GM18870 (cell line): Measurements from ENCODE around the gene FAM169A.
"Not testable (repeated sequence)": the region's sequence is repeated elsewhere in the genome, so short reads cannot be mapped to it uniquely, and the experiment has no call there.

Experiments used
- ATAC-seq: cut with Tn5 transposase; IDR thresholded peaks from one replicate; pipeline ENCODE4 v1.9.1; 2021; ENCODE audit warnings: moderate library complexity; ENCODE audit not compliant: unreplicated experiment

The FAM169A gene

GRCh38 chr5:74801941-74802340 is 64.2 kb downstream of the FAM169A start:
- no peak for ATAC-seq

- ATAC-seq = no peak
These were observed 65.0 kb downstream of the FAM169A start for GRCh38 chr5:74801197-74801596.

GRCh38 chr5:74798977-74799911 is 66.9 kb downstream of the FAM169A start:
- no peak for ATAC-seq

- ATAC-seq = not testable (repeated sequence)
These were observed 74.5 kb downstream of the FAM169A start for GRCh38 chr5:74791669-74792068.

GRCh38 chr5:74787424-74787823 is 78.8 kb downstream of the FAM169A start:
- no peak for ATAC-seq

- no peak for ATAC-seq
These were observed 79.3 kb downstream of the FAM169A start for GRCh38 chr5:74786851-74787250.

GRCh38 chr5:74778609-74779008 is 87.6 kb downstream of the FAM169A start:
- ATAC-seq = no peak

GRCh38 chr5:74772359-74772758 is 93.8 kb downstream of the FAM169A start:
- ATAC-seq = no peak

GRCh38 chr5:74767579-74767913 is 98.6 kb downstream of the FAM169A start:
- peak; percentile 6 for ATAC-seq

GRCh38 chr5:74766849-74767578 is 99.2 kb downstream of the FAM169A start, which contains the start of the genes GFM2 and NSA2:
Gene GFM2, minus strand, starts transcription at chr5:74767117. Its CDS starts 3,375 bp downstream, at chr5:74763742.
Gene NSA2, plus strand, starts transcription at chr5:74767249. Its CDS starts 112 bp downstream, at chr5:74767361.
- peak; percentile 93 for ATAC-seq

GRCh38 chr5:74766418-74766848 is 99.8 kb downstream of the FAM169A start:
- peak; percentile 21 for ATAC-seq

GRCh38 chr5:74765929-74766328 is 100.3 kb downstream of the FAM169A start:
- ATAC-seq = no peak

GRCh38 chr5:74765201-74765600 is 101.0 kb downstream of the FAM169A start:
- ATAC-seq = no peak

GRCh38 chr5:74763504-74763903 is 102.7 kb downstream of the FAM169A start:
- ATAC-seq = no peak

GRCh38 chr5:74762599-74762998 is 103.6 kb downstream of the FAM169A start:
- ATAC-seq = no peak

GRCh38 chr5:74761241-74761640 is 104.9 kb downstream of the FAM169A start:
- ATAC-seq = no peak

- ATAC-seq = not testable (repeated sequence)
These were observed 117.4 kb downstream of the FAM169A start for GRCh38 chr5:74748742-74749141.

GRCh38 chr5:74738406-74738805 is 127.8 kb downstream of the FAM169A start:
- ATAC-seq = no peak

GRCh38 chr5:74736759-74737158 is 129.4 kb downstream of the FAM169A start:
- no peak for ATAC-seq
